ENCODE results near the gene HYOU1. TPM values are rescaled to one million over a fixed set of nuclear protein-coding genes. Genes with fewer than 3 reads are reported as not detected.

HYOU1 gene, protein sequence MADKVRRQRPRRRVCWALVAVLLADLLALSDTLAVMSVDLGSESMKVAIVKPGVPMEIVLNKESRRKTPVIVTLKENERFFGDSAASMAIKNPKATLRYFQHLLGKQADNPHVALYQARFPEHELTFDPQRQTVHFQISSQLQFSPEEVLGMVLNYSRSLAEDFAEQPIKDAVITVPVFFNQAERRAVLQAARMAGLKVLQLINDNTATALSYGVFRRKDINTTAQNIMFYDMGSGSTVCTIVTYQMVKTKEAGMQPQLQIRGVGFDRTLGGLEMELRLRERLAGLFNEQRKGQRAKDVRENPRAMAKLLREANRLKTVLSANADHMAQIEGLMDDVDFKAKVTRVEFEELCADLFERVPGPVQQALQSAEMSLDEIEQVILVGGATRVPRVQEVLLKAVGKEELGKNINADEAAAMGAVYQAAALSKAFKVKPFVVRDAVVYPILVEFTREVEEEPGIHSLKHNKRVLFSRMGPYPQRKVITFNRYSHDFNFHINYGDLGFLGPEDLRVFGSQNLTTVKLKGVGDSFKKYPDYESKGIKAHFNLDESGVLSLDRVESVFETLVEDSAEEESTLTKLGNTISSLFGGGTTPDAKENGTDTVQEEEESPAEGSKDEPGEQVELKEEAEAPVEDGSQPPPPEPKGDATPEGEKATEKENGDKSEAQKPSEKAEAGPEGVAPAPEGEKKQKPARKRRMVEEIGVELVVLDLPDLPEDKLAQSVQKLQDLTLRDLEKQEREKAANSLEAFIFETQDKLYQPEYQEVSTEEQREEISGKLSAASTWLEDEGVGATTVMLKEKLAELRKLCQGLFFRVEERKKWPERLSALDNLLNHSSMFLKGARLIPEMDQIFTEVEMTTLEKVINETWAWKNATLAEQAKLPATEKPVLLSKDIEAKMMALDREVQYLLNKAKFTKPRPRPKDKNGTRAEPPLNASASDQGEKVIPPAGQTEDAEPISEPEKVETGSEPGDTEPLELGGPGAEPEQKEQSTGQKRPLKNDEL
- total RNA-seq (2014; rRNA removed; shearing (Covaris generic)) = 161 TPM in 2 replicates

DNA sequence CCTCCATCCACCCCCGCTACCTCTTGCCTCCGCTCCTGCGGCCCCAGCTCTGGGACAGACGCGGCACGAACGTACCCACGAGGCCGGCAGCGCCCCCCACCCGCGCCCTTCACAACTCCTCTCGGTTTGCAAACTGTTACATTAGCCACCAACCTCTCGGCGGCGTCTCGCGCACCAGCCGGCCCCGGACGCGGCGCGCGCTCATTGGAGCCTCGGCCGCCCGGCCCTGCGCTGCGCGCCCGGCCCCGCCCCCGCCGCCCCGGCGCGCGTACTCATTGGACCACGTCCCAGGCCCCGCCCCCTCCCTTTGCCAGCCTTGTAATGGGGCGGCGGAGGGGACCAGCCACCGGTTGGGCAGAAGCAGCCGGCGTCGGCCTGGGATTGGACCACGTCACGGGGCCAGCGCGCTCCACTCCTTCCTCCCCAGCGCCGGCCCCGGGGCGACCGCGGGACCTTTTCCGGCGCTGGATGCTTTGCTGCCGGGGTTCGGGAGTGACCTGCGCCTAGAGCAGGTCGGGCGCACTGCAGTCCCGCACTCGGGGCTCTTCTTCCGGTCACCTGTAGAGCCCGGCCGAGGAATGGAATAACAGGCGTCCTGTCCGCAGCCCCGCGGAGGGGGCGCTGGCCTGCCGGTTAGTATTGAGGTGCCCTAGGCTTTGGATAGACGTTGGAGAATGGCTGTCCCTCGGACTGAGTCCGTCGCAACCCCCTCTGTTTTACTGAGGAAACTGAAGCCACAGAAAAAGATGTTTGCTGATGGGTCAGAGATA lies at the start of gene HYOU1:
Gene HYOU1, minus strand, starts transcription at position 206 of the 770 bp plus-strand sequence. CDS start 1,045 bp downstream, outside the sequence.
- peak; percentile 99 for DNase-seq (ENCODE audit: low spot score)

DNA sequence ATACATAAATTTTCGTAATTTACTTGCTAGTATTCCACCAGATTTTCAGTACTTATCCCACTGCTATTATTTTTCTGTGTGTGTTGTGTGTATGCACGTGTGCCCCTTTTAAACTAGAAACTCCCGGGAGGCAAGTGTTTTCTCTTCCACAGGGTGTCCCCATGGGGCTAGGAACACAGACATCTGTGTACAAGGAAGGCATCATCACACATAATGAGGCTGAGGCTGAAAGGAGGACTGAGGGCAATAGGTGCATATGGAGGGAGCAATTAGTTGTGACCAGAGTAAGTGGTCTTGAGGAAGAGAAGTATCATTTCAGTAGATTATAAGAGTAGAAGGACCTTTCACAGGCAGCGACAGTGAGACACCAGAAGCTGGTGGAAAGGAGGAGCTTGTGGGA lies 46.8 kb upstream of the HYOU1 start:
- DNase-seq (ENCODE audit: low spot score) = no peak

GRCh38 chr11:119103161-119103664 lies 46.2 kb upstream of the HYOU1 start:
- peak; percentile 30 for DNase-seq (ENCODE audit: low spot score)

GRCh38 chr11:119101759-119102423 lies 44.9 kb upstream of the HYOU1 start, which contains the start of gene DPAGT1:
Gene DPAGT1 (minus strand): TSS chr11:119101853. CDS start chr11:119101655, 198 bp downstream.
- DNase-seq (ENCODE audit: low spot score) = peak; percentile 99

DNA sequence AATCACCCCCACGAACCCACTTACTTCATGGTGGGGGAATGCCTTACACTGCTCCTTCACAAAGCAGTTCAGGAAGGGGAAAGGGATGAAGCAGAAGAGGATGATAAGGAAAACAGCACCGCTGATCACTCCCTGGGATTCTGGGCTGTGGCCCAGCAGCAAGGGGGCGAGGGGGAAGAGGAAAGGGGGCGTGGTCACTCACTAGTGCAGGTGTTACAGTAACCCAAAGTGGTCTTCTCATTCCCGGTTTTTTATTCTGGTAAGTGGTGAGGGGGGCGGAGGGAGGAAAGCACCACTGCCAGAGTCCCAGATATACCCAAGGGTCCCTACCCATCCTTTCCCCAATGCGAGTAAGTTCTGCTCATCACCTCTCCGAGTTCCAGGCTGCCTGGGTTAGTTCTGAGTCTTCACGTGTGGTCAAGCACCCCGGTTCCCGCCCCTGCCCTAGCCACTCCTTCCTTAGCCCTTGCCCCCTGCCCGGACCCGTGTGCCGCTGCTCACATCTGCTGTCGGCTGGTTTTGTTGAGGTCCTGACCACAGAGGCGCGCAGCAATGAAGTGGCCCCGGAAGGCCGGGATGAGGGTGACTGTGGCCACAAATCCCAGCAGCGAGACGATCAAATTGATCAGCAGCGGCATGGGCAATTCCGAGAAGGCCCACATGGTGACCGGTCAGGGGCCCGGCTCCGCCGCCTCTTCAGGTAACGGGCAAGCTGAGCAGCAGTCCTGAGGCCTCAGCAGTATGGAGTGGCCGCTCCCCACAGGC lies 44.2 kb upstream of the HYOU1 start:
- DNase-seq (ENCODE audit: low spot score) = no peak

GRCh38 chr11:119100246-119100970 lies 43.4 kb upstream of the HYOU1 start:
- DNase-seq (ENCODE audit: low spot score) = peak; percentile 79

GRCh38 chr11:119099711-119100110 lies 42.7 kb upstream of the HYOU1 start:
- DNase-seq (ENCODE audit: low spot score) = no peak

- DNase-seq (ENCODE audit: low spot score) = peak; percentile 100
These were observed 38.3 kb upstream of the HYOU1 start for GRCh38 chr11:119095066-119095880.

DNA sequence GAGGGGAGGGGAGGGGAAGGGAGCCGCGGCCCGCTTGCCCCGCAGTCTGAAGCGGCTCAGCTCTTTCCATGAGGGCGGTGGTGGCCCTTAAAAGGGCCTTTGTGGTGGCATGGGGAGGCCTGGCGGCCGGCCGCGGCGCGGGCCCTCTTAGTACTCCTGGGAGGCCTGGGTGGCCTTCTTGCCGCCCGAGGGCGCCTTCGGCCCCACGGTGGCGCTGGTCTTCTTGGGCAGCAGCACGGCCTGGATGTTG lies 37.7 kb upstream of the HYOU1 start:
- peak; percentile 88 for DNase-seq (ENCODE audit: low spot score)

DNA sequence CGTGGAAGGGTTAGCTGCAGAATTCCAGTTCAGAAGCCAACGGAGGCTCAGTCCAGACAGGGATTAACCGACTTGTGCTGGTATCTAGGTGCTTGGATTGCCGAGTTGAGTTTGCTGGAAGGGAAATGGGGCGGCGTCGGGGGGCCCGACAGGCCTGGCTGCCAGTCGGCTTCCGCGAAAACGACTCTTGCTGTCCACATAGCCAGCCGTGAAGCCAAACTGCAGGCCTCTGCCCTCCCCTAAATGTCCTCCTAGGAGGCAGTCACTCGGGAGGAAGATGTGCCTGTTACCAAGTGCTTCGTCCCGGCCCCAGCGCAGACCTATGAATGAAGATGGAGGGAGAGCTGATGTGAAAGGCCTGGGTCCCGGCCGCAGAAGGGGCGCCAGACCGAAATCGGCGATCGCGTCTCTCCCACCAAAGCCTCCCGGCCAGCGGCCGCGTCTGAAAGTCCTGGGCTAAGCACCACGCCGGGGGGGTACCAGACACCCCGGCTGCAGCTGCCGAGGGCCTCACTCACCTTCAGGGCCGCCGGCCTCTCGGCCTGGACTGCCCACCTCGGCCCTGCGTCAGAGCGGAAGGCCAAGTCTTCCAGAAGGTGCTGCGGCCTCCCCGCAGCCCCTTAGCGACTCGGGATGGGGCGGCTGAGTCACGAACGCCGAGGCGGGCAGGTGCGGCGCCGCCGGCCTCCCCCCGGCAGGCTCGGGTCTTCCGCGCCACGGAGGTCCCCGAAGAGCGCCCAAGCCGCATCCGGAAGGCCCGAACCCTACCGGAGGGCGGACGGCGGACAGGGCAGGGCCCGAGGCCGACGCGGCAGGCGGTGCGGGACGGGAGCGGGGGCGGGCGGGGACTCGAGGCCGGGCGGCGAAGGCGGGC lies 37.2 kb upstream of the HYOU1 start:
- DNase-seq (ENCODE audit: low spot score) = peak; percentile 40

DNA sequence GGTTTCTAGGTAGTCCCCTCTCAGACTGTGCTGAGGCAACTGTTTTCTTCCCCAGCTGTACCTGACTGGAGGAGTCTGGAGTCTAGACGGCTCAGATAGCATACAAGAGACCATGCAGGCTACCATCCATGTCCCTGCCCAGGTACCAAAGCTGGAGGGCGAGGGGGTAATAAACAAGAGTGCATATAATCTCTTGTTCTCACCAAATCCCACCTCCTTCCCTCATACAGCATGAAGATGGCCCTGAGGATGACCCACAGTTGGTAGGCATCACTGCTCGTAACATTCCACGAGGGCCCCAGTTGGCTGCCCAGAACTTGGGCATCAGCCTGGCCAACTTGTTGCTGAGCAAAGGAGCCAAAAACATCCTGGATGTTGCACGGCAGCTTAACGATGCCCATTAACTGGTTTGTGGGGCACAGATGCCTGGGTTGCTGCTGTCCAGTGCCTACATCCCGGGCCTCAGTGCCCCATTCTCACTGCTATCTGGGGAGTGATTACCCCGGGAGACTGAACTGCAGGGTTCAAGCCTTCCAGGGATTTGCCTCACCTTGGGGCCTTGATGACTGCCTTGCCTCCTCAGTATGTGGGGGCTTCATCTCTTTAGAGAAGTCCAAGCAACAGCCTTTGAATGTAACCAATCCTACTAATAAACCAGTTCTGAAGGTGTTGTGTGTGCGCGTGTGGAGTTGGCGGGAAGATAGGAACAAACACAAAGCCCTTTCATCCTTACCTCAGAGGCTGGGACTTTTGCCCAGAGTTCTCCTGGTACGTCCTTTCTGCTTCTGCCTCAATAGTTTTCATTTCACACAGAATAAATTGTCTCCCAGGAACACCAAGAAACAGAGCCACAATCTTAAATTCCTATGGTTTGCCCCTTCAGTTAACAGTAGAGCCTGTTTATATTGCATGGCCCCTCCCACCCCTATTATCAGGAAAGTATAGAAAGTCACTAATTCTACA lies 36.2 kb upstream of the HYOU1 start:
- peak; percentile 35 for DNase-seq (ENCODE audit: low spot score)

GRCh38 chr11:119091966-119092879 lies 35.2 kb upstream of the HYOU1 start:
- DNase-seq (ENCODE audit: low spot score) = peak; percentile 19

- DNase-seq (ENCODE audit: low spot score) = no peak
These were observed 34.2 kb upstream of the HYOU1 start for GRCh38 chr11:119091178-119091577.

DNA sequence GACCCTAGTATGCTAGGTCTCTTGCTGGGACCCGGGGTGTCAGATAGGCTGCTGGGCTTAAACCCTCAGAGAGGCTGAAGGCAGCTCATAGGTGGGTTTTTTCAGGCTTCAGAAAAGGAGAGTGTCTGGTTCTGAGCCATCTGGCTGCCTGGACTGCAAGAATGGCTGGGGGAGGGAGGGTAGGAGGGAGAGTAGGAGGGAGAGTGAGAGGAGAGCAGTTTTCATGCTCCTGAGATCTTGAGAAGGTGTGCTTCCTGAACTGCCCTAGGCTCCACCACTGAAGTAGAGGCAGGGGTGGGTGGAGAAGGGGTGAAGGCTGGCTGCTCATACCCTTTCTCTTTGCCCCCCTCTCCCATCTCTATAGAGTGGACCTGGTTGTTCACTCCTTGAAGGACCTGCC lies 32.3 kb upstream of the HYOU1 start:
- no peak for DNase-seq (ENCODE audit: low spot score)

- no peak for DNase-seq (ENCODE audit: low spot score)
These were observed 31.4 kb upstream of the HYOU1 start for GRCh38 chr11:119088406-119088805.
